ENCODE results near the gene SUGCT.

- TF ChIP-seq EZH2 (IDR thresholded peaks at IDR 0.05) (no peak), POLR2AphosphoS5 (IDR thresholded peaks at IDR 0.05; ENCODE audit: borderline replicate concordance, low read depth, low read length) (no peak)
Observed at GRCh38 chr7:40758590-40758989, 623.8 kb downstream of the SUGCT start.

Data from SK-N-MC (cell line).